ENCODE results near the gene ALDH7A1.
A peak's percentile ranks its signal among the peaks of the same experiment; 100 is the strongest.
"Not testable (repeated sequence)": the region's sequence is repeated elsewhere in the genome, so short reads cannot be mapped to it uniquely, and the experiment has no call there.

The ALDH7A1 gene

GRCh38 chr5:126600631-126601511, 5.9 kb upstream of the ALDH7A1 start, which contains the start of gene PHAX:
TSS of gene PHAX (plus strand) at chr5:126600947. CDS start at chr5:126600963, 16 bp downstream.
- Mint-ChIP-seq H3K36me3 (ENCODE audit: low read depth) (peaks cover 34% of the 10 kb centered on the region), H3K4me3 (peak within 1 kb of the TSS; percentile 99), H3K27ac (peak within 1 kb of the TSS; percentile 98), H3K27me3 (ENCODE audit: low read depth, poor library complexity) (no peaks in the 10 kb centered on the region), H3K4me1 (peaks cover 47% of the 10 kb centered on the region), H3K9me3 (peaks cover 17% of the 10 kb centered on the region)
- TF ChIP-seq CTCF (IDR thresholded peaks at IDR 0.05), result peak; percentile 52
- DNase-seq, result peak; percentile 83

GRCh38 chr5:126599971-126600630, 5.1 kb upstream of the ALDH7A1 start:
- H3K27ac Mint-ChIP-seq, result peak overlapping the region; percentile 55
- peaks cover 21% of the 10 kb centered on the region for H3K9me3 Mint-ChIP-seq
- not testable (repeated sequence) for H3K27me3 Mint-ChIP-seq (ENCODE audit: low read depth, poor library complexity); DNase-seq
- H3K4me3 Mint-ChIP-seq, result peak overlapping the region; percentile 99
- H3K36me3 Mint-ChIP-seq (ENCODE audit: low read depth), result peaks cover 31% of the 10 kb centered on the region
- peaks cover 45% of the 10 kb centered on the region for H3K4me1 Mint-ChIP-seq

DNA sequence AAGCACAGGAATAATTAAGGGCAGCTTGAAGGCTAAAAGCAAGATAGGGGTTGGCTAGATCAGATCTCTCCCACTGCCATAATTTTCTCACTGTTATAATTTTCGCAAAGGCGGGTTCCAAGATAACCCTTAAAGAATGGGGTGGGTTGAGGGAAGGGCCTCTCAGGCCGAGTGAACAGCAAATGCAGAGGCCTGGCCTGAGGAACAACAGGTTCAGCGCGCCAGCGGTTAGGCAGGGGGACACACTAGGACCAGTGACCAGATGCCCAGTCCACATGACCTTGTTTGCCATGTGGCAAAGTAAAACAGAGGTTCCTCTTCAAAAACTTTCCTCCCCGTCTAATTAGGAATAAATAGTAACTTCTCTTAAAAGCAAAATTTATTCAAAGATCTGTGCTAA, 4.5 kb upstream of the ALDH7A1 start:
- Mint-ChIP-seq H3K4me3 (no peak overlapping the region), H3K27me3 (ENCODE audit: low read depth, poor library complexity) (peaks cover 5% of the 10 kb centered on the region)

DNA sequence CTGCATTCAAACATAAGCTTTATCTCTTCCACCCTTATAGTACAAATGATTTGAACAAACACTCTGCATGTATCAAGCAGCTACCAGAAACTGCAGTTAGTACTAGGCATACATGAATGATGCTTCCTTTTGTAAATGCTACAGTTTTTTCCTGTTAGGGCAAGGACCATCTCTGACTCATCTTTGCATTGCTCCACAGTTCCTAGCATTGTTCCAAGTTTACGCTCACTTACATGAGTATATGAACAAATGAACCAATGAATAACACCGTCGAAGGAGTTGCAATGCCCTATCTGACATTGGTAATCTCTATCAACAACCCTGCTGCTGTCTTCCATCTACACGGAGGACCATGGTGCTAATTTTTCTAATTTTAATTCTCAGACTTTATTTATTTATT, 2.1 kb upstream of the ALDH7A1 start:
- Mint-ChIP-seq H3K4me1 (peaks cover 51% of the 10 kb centered on the region), H3K4me3 (peak overlapping the region; percentile 95), H3K36me3 (ENCODE audit: low read depth) (peaks cover 32% of the 10 kb centered on the region), H3K27ac (no peak overlapping the region), H3K27me3 (ENCODE audit: low read depth, poor library complexity) (peaks cover 6% of the 10 kb centered on the region), H3K9me3 (peaks cover 21% of the 10 kb centered on the region)
- DNase-seq, result no peak
- TF ChIP-seq CTCF (IDR thresholded peaks at IDR 0.05), result no peak

More for the DNA sequence above, 4.5 kb upstream of the ALDH7A1 start:
- Mint-ChIP-seq H3K9me3 (peaks cover 21% of the 10 kb centered on the region), H3K27ac (no peak overlapping the region), H3K4me1 (peaks cover 44% of the 10 kb centered on the region), H3K36me3 (ENCODE audit: low read depth) (peaks cover 30% of the 10 kb centered on the region)
- DNase-seq, result no peak
- TF ChIP-seq CTCF (IDR thresholded peaks at IDR 0.05), result no peak

- H3K4me1 Mint-ChIP-seq, result peaks cover 51% of the 10 kb centered on the region
- H3K4me3 Mint-ChIP-seq, result peak overlapping the region; percentile 95
- peaks cover 6% of the 10 kb centered on the region for H3K27me3 Mint-ChIP-seq (ENCODE audit: low read depth, poor library complexity)
- peaks cover 47% of the 10 kb centered on the region for H3K36me3 Mint-ChIP-seq (ENCODE audit: low read depth)
- DNase-seq, result no peak
- no peak for TF ChIP-seq CTCF (IDR thresholded peaks at IDR 0.05)
- peak overlapping the region; percentile 99 for H3K27ac Mint-ChIP-seq
- H3K9me3 Mint-ChIP-seq, result peaks cover 21% of the 10 kb centered on the region
These were observed 566 bp upstream of the ALDH7A1 start for GRCh38 chr5:126595486-126596083.

DNA sequence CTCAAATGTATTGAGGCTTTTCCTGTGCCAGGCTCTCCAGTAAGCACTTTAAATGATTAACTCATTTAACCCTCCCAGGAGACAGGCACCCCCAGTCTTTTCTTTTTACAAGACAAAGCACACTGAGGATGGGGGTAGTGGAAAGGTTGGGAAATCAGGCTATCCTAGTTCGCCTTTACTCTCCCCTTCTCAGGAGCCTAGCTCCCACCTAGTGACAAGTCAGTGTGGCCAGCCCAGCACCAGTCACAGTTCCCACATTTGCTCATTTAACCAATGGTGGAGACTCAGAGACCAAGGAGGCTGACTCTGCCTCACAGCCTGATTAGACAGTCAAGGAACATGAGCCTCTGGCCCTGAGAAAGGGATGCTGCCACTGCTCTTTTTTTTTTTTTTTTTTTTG, 3.5 kb downstream of the ALDH7A1 start:
- H3K36me3 Mint-ChIP-seq (ENCODE audit: low read depth), result peaks cover 72% of the 10 kb centered on the region
- H3K27ac Mint-ChIP-seq, result no peak overlapping the region
- no peak for TF ChIP-seq CTCF (IDR thresholded peaks at IDR 0.05)
- no peak overlapping the region for H3K4me3 Mint-ChIP-seq
- DNase-seq, result no peak
- peaks cover 6% of the 10 kb centered on the region for H3K27me3 Mint-ChIP-seq (ENCODE audit: low read depth, poor library complexity)
- peaks cover 34% of the 10 kb centered on the region for H3K4me1 Mint-ChIP-seq
- peaks cover 15% of the 10 kb centered on the region for H3K9me3 Mint-ChIP-seq
